ENCODE measurements around the gene STBD1. TPM values are rescaled to one million over a fixed set of nuclear protein-coding genes. Genes with fewer than 3 reads are reported as not detected.

STBD1 gene
- total RNA-seq, 3 donors from 2014 or later, result 7.3 to 24.0 (median 8.8) TPM

- TF ChIP-seq, protein P1, sequence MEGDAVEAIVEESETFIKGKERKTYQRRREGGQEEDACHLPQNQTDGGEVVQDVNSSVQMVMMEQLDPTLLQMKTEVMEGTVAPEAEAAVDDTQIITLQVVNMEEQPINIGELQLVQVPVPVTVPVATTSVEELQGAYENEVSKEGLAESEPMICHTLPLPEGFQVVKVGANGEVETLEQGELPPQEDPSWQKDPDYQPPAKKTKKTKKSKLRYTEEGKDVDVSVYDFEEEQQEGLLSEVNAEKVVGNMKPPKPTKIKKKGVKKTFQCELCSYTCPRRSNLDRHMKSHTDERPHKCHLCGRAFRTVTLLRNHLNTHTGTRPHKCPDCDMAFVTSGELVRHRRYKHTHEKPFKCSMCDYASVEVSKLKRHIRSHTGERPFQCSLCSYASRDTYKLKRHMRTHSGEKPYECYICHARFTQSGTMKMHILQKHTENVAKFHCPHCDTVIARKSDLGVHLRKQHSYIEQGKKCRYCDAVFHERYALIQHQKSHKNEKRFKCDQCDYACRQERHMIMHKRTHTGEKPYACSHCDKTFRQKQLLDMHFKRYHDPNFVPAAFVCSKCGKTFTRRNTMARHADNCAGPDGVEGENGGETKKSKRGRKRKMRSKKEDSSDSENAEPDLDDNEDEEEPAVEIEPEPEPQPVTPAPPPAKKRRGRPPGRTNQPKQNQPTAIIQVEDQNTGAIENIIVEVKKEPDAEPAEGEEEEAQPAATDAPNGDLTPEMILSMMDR (IDR thresholded peaks at IDR 0.05), result no peak
- TF ChIP-seq POLR2AphosphoS5 (IDR thresholded peaks at IDR 0.05), result no peak
- TF ChIP-seq POLR2A (IDR thresholded peaks at IDR 0.05), result no peak
- Histone ChIP-seq H3K4me1 (no peaks in the 10 kb centered on the region), H3K4me3 (no peak overlapping the region), H3K27ac (no peak overlapping the region), H3K27me3 (no peaks in the 10 kb centered on the region), H3K9me3 (no peaks in the 10 kb centered on the region), H3K36me3 (no peaks in the 10 kb centered on the region)
- intact Hi-C loops (cut with DNase I; ENCODE audit: low total_unique reads), result no loop called here
- no peak for DNase-seq (ENCODE audit: low spot score in 2 of 2)
Measured at GRCh38 chr4:76339364-76339763, 32.8 kb downstream of the STBD1 start.

DNA sequence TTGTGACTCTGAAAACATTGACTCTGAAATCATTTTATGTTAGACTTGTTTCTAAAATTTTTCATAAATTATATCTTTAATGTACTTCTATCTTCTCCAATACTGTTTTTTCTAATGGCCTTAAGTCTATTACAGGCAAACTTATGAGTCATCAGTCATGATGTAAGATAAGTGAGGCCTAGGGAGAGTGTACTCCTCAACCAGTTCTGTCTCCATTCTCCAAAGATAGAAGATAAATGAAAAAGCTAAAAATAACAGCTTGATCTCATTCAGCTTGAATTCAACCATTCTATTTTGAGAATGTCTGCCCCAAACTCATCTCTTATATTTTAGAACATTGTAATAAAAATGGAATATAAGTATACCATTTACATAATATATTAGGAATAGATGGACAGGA lies 34.5 kb downstream of the STBD1 start:
- no peaks in the 10 kb centered on the region for H3K9me3 ChIP-seq
- intact Hi-C loops (cut with DNase I; ENCODE audit: low total_unique reads), result no loop called here
- no peak for DNase-seq (ENCODE audit: low spot score in 2 of 2)
- H3K36me3 ChIP-seq, result no peaks in the 10 kb centered on the region
- H3K27me3 ChIP-seq, result no peaks in the 10 kb centered on the region
- H3K27ac ChIP-seq, result no peak overlapping the region
- no peaks in the 10 kb centered on the region for H3K4me1 ChIP-seq
- TF ChIP-seq, protein P1 (IDR thresholded peaks at IDR 0.05), result no peak
- TF ChIP-seq POLR2A (IDR thresholded peaks at IDR 0.05), result no peak
- no peak for TF ChIP-seq POLR2AphosphoS5 (IDR thresholded peaks at IDR 0.05)
- H3K4me3 ChIP-seq, result no peak overlapping the region

DNA sequence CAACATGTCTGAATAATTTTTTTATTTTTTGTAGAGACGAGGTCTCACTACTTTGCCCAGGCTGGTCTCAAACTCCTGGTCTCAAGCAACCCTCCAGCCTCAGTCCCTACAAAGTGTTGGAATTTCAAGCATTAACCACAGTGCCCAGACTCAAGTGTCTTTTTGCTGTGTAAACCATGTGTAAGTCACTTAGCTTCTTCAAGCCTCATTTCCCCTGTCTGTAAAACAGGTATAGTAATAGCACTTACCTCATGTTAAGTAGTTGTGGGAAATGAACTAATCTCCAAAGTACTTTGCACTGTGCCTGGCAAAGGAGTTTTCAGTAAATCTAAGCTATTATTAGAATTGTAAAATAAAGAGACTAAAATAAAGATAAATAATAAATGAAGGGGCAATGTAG lies 35.7 kb downstream of the STBD1 start:
- Histone ChIP-seq H3K9me3 (no peaks in the 10 kb centered on the region), H3K4me1 (no peaks in the 10 kb centered on the region), H3K36me3 (no peaks in the 10 kb centered on the region), H3K27me3 (no peaks in the 10 kb centered on the region), H3K4me3 (no peak overlapping the region), H3K27ac (no peak overlapping the region)
- no peak for DNase-seq (ENCODE audit: low spot score in 2 of 2)
- TF ChIP-seq, protein P1 (IDR thresholded peaks at IDR 0.05), result no peak
- TF ChIP-seq POLR2A (IDR thresholded peaks at IDR 0.05) (no peak), POLR2AphosphoS5 (IDR thresholded peaks at IDR 0.05) (no peak)
- intact Hi-C loops (cut with DNase I; ENCODE audit: low total_unique reads), result no loop called here

DNA sequence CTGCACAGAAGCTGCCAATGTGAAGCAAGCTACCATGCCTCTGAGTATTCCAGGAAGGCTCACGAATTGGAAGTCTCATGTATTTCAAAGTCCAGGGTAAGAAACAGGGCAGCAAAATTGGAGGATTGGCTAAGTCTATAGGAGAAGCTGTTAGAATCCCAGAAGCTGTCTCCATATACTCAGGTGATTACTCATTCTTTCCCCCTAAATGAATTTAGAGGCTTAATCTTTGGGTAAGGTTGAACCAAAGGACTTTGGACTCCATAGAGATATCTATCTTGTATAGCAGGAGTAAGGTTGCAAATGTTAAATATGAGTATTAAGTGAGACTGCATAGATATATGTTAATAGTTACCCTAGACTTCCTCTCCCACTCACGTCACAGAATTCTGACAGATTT lies 36.3 kb downstream of the STBD1 start:
- no peak overlapping the region for H3K27ac ChIP-seq
- DNase-seq (ENCODE audit: low spot score in 2 of 2), result no peak

More for the DNA sequence above, 36.3 kb downstream of the STBD1 start:
- Histone ChIP-seq H3K4me1 (no peaks in the 10 kb centered on the region), H3K27me3 (no peaks in the 10 kb centered on the region), H3K4me3 (no peak overlapping the region), H3K9me3 (no peaks in the 10 kb centered on the region), H3K36me3 (no peaks in the 10 kb centered on the region)
- TF ChIP-seq POLR2AphosphoS5 (IDR thresholded peaks at IDR 0.05) (no peak), POLR2A (IDR thresholded peaks at IDR 0.05) (no peak)
- TF ChIP-seq, protein P1 (IDR thresholded peaks at IDR 0.05), result no peak
- intact Hi-C loops (cut with DNase I; ENCODE audit: low total_unique reads), result no loop called here
